A549 (cell line): ENCODE data around the gene ATP1A4. TPM values are rescaled to one million over a fixed set of nuclear protein-coding genes. Genes with fewer than 3 reads are reported as not detected.

Experiments
- ATAC-seq, 2 experiments: fragments of 200-7000 bp in 1 of 2; fragments of >200 bp in 1 of 2; cut with Nextera tagmentation in 1 of 2; cut with Tn5 transposase in 1 of 2; 3 replicates each; pipeline versions ENCODE4 v1.8.0 to v1.9.1; 2018 to 2020; ENCODE audit warnings: mild to moderate bottlenecking in 1 of 2, moderate library complexity in 1 of 2
- CTCF ChIA-PET: fragments of 300-600 bp; sonication (Branson Sonifier 250); formaldehyde crosslinking; extraction: SDS; loops from one replicate; lab custom pipeline; 2021; ENCODE audit warnings: antibody characterized with exemption, inconsistent platforms; lab: Yijun Ruan, JAX
- POLR2A ChIA-PET: fragments of 350-600 bp; formaldehyde crosslinking; extraction: SDS; loops from one replicate; lab custom pipeline; 2021; ENCODE audit warnings: antibody characterized with exemption, inconsistent platforms; lab: Yijun Ruan, JAX
- DNase-seq, 2 experiments: peaks; one replicate each; pipeline versions ENCODE4 v3.0.0 to v3.0.0-alpha.2; 2011 to 2016; ENCODE audit warnings: low read depth in 1 of 2, low spot score in 1 of 2
- FAIRE-seq: peaks from 2 replicates; lab custom pipeline; 2011; peaks lifted over from hg19 to GRCh38; lab: Jason Lieb, UNC
- H3K27ac ChIP-seq, 2 experiments: fragments of >200 bp; sonication (Bioruptor Twin); formaldehyde crosslinking; 3 replicates each; pipeline ENCODE4 v1.5.1; 2016 to 2017
- H3K4me1 ChIP-seq: fragments of >200 bp; sonication (Bioruptor Twin); formaldehyde crosslinking; 3 replicates; pipeline ENCODE4 v1.6.1; 2016
- H3K4me2 ChIP-seq: fragments of >200 bp; sonication (Bioruptor Twin); formaldehyde crosslinking; 3 replicates; pipeline ENCODE4 v1.6.1; 2016
- H3K4me3 ChIP-seq: fragments of >200 bp; sonication (Bioruptor Twin); formaldehyde crosslinking; 3 replicates; pipeline ENCODE4 v1.5.1; 2016
- H3K9me3 ChIP-seq: fragments of >200 bp; sonication (Bioruptor Twin); formaldehyde crosslinking; 3 replicates; pipeline ENCODE4 v1.6.1; 2016
- CHD4 ChIP-seq: fragments of 200-600 bp; sonication (generic); IDR thresholded peaks from 2 replicates; pipeline ENCODE4 v1.6.1; 2016; ENCODE audit warnings: antibody characterized with exemption, mild to moderate bottlenecking, borderline replicate concordance
- HOXB13 ChIP-seq: fragments of 250-450 bp; sonication (Bioruptor Pico); IDR thresholded peaks from 2 replicates; pipeline ENCODE4 v1.5.0; 2020; ENCODE audit warnings: low read depth, mild to moderate bottlenecking, moderate library complexity
- JUN ChIP-seq, 2 experiments: fragments of >200 bp; sonication (Bioruptor Twin); formaldehyde crosslinking; IDR thresholded peaks; 2 replicates in 1 of 2; 3 replicates in 1 of 2; pipeline ENCODE4 v1.6.1; 2016 to 2017
- KDM5A ChIP-seq: fragments of 200-600 bp; sonication (generic); IDR thresholded peaks from 2 replicates; pipeline ENCODE4 v1.6.1; 2016; ENCODE audit warnings: antibody characterized with exemption, mild to moderate bottlenecking
- MAZ ChIP-seq: fragments of 150-350 bp; IDR thresholded peaks from 2 replicates; pipeline ENCODE4 v1.6.1; 2014; ENCODE audit warnings: antibody characterized with exemption, low read depth, low read length, borderline replicate concordance
- NFE2L2 ChIP-seq: fragments of 150-350 bp; conservative IDR thresholded peaks from 2 replicates; pipeline ENCODE4 v1.6.1; 2014; ENCODE audit warnings: low read length
- NPAS2 ChIP-seq: fragments of 250-450 bp; sonication (Bioruptor Pico); IDR thresholded peaks from 2 replicates; pipeline ENCODE4 v1.8.0; 2022; ENCODE audit warnings: mild to moderate bottlenecking, moderate library complexity, borderline replicate concordance
- PHF8 ChIP-seq: fragments of 200-600 bp; sonication (generic); IDR thresholded peaks from 2 replicates; pipeline ENCODE4 v1.6.1; 2016; ENCODE audit warnings: low read depth, mild to moderate bottlenecking, antibody characterized with exemption, moderate library complexity, borderline replicate concordance
- POLR2AphosphoS2 ChIP-seq: conservative IDR thresholded peaks from 2 replicates; pipeline ENCODE4 v1.6.1; 2012; ENCODE audit warnings: low read length, improper control_type of control experiment, inconsistent platforms
- RAD21 ChIP-seq, 2 experiments: fragments of >200 bp in 1 of 2; sonication (Bioruptor Twin) in 1 of 2; formaldehyde crosslinking in 1 of 2; IDR thresholded peaks in 1 of 2; conservative IDR thresholded peaks in 1 of 2; 2 replicates in 1 of 2; 3 replicates in 1 of 2; pipeline ENCODE4 v1.6.1; 2012 to 2018; ENCODE audit warnings: inconsistent platforms in 1 of 2
- RFX5 ChIP-seq: fragments of 450-650 bp; IDR thresholded peaks from 2 replicates; pipeline ENCODE4 v1.7.1; 2014; ENCODE audit warnings: antibody characterized with exemption, mild to moderate bottlenecking, moderate library complexity
- RNF2 ChIP-seq: fragments of 200-600 bp; sonication (generic); IDR thresholded peaks from 2 replicates; pipeline ENCODE4 v1.6.1; 2016; ENCODE audit warnings: low read depth, mild to moderate bottlenecking, antibody characterized with exemption, moderate library complexity, borderline replicate concordance
- SREBF2 ChIP-seq: fragments of 450-650 bp; IDR thresholded peaks from 2 replicates; pipeline ENCODE4 v1.6.1; 2014; ENCODE audit warnings: mild to moderate bottlenecking, moderate library complexity
- TFCP2L1 ChIP-seq: fragments of 250-450 bp; sonication (Bioruptor Pico); IDR thresholded peaks from 2 replicates; pipeline ENCODE4 v1.5.0; 2021; ENCODE audit warnings: mild to moderate bottlenecking
- TP53 ChIP-seq: fragments of 250-450 bp; sonication (Bioruptor Pico); IDR thresholded peaks from 2 replicates; pipeline ENCODE4 v1.5.0; 2021; ENCODE audit warnings: mild to moderate bottlenecking, moderate library complexity
- ZNF302 ChIP-seq: fragments of 250-450 bp; sonication (Bioruptor Pico); IDR thresholded peaks from 2 replicates; pipeline ENCODE4 v1.9.0; 2021; ENCODE audit warnings: inconsistent platforms, mild to moderate bottlenecking, moderate library complexity
- WGBS: methylation state at CpG from one replicate; pipeline ENCODE4 v1.1.6; 2017; ENCODE audit errors: missing lambda C conversion rate; 5-methylcytosine and 5-hydroxymethylcytosine counted together
- polyA plus RNA-seq, 4 experiments: library from polyadenylated mRNA; depleted of rRNA in 3 of 4; stranded (reverse); fragments of >200 nt; fragmentation: RNase III in 1 of 4; extraction: RNeasy Plus Mini Kit Qiagen cat#74134 plus additional on column Dnase treatment in 1 of 4; gene quantifications; 2 replicates in 3 of 4; 3 replicates in 1 of 4; pipeline ENCODE4 v1.2.3, GENCODE V29; 2011 to 2017
- TF ChIP-seq, protein P1 (sequence below): fragments of 200-600 bp; sonication (generic); IDR thresholded peaks from 2 replicates; pipeline ENCODE4 v1.6.1; 2016; ENCODE audit warnings: antibody characterized with exemption, mild to moderate bottlenecking, moderate library complexity
- TF ChIP-seq, protein P2 (sequence below): fragments of 150-350 bp; IDR thresholded peaks from 2 replicates; pipeline ENCODE4 v1.6.1; 2014; ENCODE audit warnings: low read depth, mild to moderate bottlenecking, low read length
- TF ChIP-seq, protein P3 (sequence below): fragments of >200 bp; sonication (Bioruptor Twin); formaldehyde crosslinking; IDR thresholded peaks from 3 replicates; pipeline ENCODE4 v1.5.1; 2016

Gene ATP1A4
- polyA plus RNA-seq, 2 of the 4 experiments (the other 2 are of a cell fraction) = not detected

- no peak overlapping the region for H3K27ac ChIP-seq
- TF ChIP-seq, protein P1, sequence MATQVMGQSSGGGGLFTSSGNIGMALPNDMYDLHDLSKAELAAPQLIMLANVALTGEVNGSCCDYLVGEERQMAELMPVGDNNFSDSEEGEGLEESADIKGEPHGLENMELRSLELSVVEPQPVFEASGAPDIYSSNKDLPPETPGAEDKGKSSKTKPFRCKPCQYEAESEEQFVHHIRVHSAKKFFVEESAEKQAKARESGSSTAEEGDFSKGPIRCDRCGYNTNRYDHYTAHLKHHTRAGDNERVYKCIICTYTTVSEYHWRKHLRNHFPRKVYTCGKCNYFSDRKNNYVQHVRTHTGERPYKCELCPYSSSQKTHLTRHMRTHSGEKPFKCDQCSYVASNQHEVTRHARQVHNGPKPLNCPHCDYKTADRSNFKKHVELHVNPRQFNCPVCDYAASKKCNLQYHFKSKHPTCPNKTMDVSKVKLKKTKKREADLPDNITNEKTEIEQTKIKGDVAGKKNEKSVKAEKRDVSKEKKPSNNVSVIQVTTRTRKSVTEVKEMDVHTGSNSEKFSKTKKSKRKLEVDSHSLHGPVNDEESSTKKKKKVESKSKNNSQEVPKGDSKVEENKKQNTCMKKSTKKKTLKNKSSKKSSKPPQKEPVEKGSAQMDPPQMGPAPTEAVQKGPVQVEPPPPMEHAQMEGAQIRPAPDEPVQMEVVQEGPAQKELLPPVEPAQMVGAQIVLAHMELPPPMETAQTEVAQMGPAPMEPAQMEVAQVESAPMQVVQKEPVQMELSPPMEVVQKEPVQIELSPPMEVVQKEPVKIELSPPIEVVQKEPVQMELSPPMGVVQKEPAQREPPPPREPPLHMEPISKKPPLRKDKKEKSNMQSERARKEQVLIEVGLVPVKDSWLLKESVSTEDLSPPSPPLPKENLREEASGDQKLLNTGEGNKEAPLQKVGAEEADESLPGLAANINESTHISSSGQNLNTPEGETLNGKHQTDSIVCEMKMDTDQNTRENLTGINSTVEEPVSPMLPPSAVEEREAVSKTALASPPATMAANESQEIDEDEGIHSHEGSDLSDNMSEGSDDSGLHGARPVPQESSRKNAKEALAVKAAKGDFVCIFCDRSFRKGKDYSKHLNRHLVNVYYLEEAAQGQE = no peak
- TF ChIP-seq NPAS2 (CRISPR knock-in tag) = no peak
- TF ChIP-seq, protein P2, sequence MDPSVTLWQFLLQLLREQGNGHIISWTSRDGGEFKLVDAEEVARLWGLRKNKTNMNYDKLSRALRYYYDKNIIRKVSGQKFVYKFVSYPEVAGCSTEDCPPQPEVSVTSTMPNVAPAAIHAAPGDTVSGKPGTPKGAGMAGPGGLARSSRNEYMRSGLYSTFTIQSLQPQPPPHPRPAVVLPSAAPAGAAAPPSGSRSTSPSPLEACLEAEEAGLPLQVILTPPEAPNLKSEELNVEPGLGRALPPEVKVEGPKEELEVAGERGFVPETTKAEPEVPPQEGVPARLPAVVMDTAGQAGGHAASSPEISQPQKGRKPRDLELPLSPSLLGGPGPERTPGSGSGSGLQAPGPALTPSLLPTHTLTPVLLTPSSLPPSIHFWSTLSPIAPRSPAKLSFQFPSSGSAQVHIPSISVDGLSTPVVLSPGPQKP = no peak
- TF ChIP-seq HOXB13 (CRISPR knock-in tag) = no peak
- no peak for TF ChIP-seq SREBF2
- no peak for TF ChIP-seq RFX5
- no peak for TF ChIP-seq KDM5A
- TF ChIP-seq MAZ = no peak
- TF ChIP-seq PHF8 = no peak
- no peak for TF ChIP-seq NFE2L2
- TF ChIP-seq CHD4 = no peak
- TF ChIP-seq ZNF302 (CRISPR knock-in tag) = no peak
- no peak for TF ChIP-seq POLR2AphosphoS2
- TF ChIP-seq JUN (IDR thresholded peaks at IDR 0.05) = no peak
- no peak for TF ChIP-seq TFCP2L1
- no peak overlapping the region for H3K4me2 ChIP-seq
- 45% methylated on average over 2 of the region's 2 CpGs for WGBS
- FAIRE-seq (no peak), DNase-seq (no peak), ATAC-seq (no peak)
- no peak overlapping the region for H3K4me3 ChIP-seq
- H3K9me3 ChIP-seq = no peaks in the 10 kb centered on the region
- peaks cover 7% of the 10 kb centered on the region; the same call in 1 of the 3 replicates for H3K4me1 ChIP-seq
- POLR2A ChIA-PET = no interaction called here
- CTCF ChIA-PET = interaction anchor here (1.3 to 7.4 kb wide), 4 partner anchors 12 to 61 kb away, joined by 4 to 40 read pairs (median 4); partner anchors contain the start of gene ATP1A4
Measured at GRCh38 chr1:160162931-160163330, 11.5 kb downstream of the ATP1A4 start.

DNA sequence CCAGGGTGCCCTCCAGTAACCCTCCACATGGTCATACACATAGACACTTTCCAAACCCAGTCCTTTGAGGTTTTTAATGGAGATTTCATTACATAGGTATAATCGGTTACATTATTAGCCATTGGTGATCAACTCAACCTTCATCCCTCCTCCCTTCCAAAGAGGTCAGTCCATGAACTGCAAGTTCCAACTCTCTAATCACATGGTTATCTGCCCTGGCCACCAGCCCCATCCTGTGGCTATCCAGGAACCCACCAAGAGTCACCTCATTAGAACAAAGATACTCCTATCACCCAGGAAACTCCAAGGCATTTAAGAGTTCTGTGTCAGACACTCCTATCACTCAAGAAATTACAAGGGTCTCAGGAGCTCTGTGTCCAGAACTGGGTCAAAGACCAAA is 12.2 kb downstream of the ATP1A4 start:
- FAIRE-seq = no peak
- Histone ChIP-seq H3K4me2 (no peak overlapping the region), H3K4me1 (peaks cover 7% of the 10 kb centered on the region; the same call in 1 of the 3 replicates), H3K9me3 (no peaks in the 10 kb centered on the region), H3K4me3 (no peak overlapping the region), H3K27ac (no peak overlapping the region)
- peak in 1 of 2 experiments; percentile 35 for DNase-seq
- peak; percentile 52 to 73; a peak in 5 of 6 replicates for ATAC-seq
- CTCF ChIA-PET = interaction anchor here (0.9 to 7.4 kb wide), 3 partner anchors 9 to 78 kb away, joined by 3 to 40 read pairs (median 3); no protein-coding TSS in a partner anchor
- WGBS = 91% methylated on average over 1 of the region's 1 CpG
- POLR2A ChIA-PET = no interaction called here
- TF ChIP-seq, protein P1 = no peak
- TF ChIP-seq SREBF2 (no peak), RAD21 (conservative IDR thresholded peaks at IDR 0.05 in 1 of 2, IDR thresholded peaks at IDR 0.05 in 1 of 2) (peak in 1 of 2 experiments; percentile 52; a peak in 3 of 5 replicates), RNF2 (no peak), NPAS2 (CRISPR knock-in tag) (no peak), TP53 (CRISPR knock-in tag) (no peak), CHD4 (no peak)
- TF ChIP-seq, protein P2 = no peak
- TF ChIP-seq, protein P3, sequence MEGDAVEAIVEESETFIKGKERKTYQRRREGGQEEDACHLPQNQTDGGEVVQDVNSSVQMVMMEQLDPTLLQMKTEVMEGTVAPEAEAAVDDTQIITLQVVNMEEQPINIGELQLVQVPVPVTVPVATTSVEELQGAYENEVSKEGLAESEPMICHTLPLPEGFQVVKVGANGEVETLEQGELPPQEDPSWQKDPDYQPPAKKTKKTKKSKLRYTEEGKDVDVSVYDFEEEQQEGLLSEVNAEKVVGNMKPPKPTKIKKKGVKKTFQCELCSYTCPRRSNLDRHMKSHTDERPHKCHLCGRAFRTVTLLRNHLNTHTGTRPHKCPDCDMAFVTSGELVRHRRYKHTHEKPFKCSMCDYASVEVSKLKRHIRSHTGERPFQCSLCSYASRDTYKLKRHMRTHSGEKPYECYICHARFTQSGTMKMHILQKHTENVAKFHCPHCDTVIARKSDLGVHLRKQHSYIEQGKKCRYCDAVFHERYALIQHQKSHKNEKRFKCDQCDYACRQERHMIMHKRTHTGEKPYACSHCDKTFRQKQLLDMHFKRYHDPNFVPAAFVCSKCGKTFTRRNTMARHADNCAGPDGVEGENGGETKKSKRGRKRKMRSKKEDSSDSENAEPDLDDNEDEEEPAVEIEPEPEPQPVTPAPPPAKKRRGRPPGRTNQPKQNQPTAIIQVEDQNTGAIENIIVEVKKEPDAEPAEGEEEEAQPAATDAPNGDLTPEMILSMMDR = 0 out of 3 replicates have a peak, but pooled peaks have one; percentile 14
